Gastrocnemius medialis (tissue), 4 donors: Measurements from ENCODE around the gene ZIC1. TPM values are rescaled to one million over a fixed set of nuclear protein-coding genes. Genes with fewer than 3 reads are reported as not detected.

Source experiments
- ATAC-seq, 2 donors: fragments of 150-250 bp; one replicate each; pipeline ENCODE4 v1.9.1; 2016
- DNase-seq, 2 donors: peaks; one replicate each; pipeline ENCODE4 v3.0.0-alpha.2; 2019
- H3K27ac ChIP-seq, 4 donors: fragments of 200-600 bp; sonication (generic); 1 replicate in 1 of 4; 2 replicates in 3 of 4; pipeline ENCODE4 v1.5.1; 2016 to 2018; ENCODE audit warnings: mild to moderate bottlenecking in 2 of 4, moderate library complexity in 1 of 4
- H3K27me3 ChIP-seq, 3 donors: fragments of 200-600 bp; sonication (generic) in 2 of 3; 1 replicate in 1 of 3; 2 replicates in 2 of 3; pipeline versions ENCODE4 v1.5.1 to v1.6.0; 2016 to 2019; ENCODE audit warnings: mild to moderate bottlenecking in 1 of 3, moderate library complexity in 1 of 3
- H3K36me3 ChIP-seq, 2 donors: fragments of 200-600 bp; sonication (generic) in 1 of 2; one replicate each; pipeline ENCODE4 v1.5.1; 2017 to 2018
- H3K4me1 ChIP-seq, 2 donors: fragments of 200-600 bp; sonication (generic) in 1 of 2; one replicate each; pipeline ENCODE4 v1.5.1; 2016 to 2017; ENCODE audit warnings: mild to moderate bottlenecking in 2 of 2
- H3K4me3 ChIP-seq, 4 donors: fragments of 200-600 bp; sonication (generic) in 3 of 4; 1 replicate in 1 of 4; 2 replicates in 3 of 4; pipeline ENCODE4 v1.5.1; 2016 to 2019; ENCODE audit warnings: mild to moderate bottlenecking in 2 of 4
- H3K9me3 ChIP-seq, 3 donors: fragments of 200-600 bp; sonication (generic) in 2 of 3; 1 replicate in 1 of 3; 2 replicates in 2 of 3; pipeline ENCODE4 v1.5.1; 2016 to 2019
- POLR2A ChIP-seq, 2 donors: fragments of 450-650 bp; IDR thresholded peaks; one replicate each; pipeline ENCODE4 v1.6.1; 2017; ENCODE audit warnings: antibody characterized with exemption in 2 of 2, mild to moderate bottlenecking in 2 of 2, moderate library complexity in 2 of 2
- in situ Hi-C, 4 donors: fragments of 200-750 bp; cut with MboI; loops; one replicate each; pipeline versions ENCODE4 v1.15.0 to v1.8.0; 2017; ENCODE audit warnings: low sequenced_read_pairs in 4 of 4
- intact Hi-C: fragments of 100-400 bp; cut with DNase I; formaldehyde crosslinking; loops from one replicate; pipeline ENCODE4 v1.15.1; 2023; ENCODE audit warnings: low total_unique reads
- total RNA-seq, 4 donors: library from RNA; depleted of rRNA; stranded (reverse); fragments of >200 nt; gene quantifications; one replicate each; pipeline versions ENCODE4 v1.1.0 to v1.2.3, GENCODE V29; 2016
- TF ChIP-seq, protein P1 (sequence below), 5 experiments: fragments of 450-650 bp in 3 of 5; fragments of 200-600 bp in 2 of 5; sonication (generic) in 2 of 5; IDR thresholded peaks in 4 of 5; conservative IDR thresholded peaks in 1 of 5; 1 replicate in 4 of 5; 2 replicates in 1 of 5; pipeline ENCODE4 v1.5.1; 2016 to 2019; ENCODE audit warnings: antibody characterized with exemption in 5 of 5, mild to moderate bottlenecking in 3 of 5, moderate library complexity in 3 of 5

The ZIC1 gene
- total RNA-seq, 4 donors from 2014 or later: 3.3 to 5.2 (median 4.3) TPM

GRCh38 chr3:147400999-147401398 lies 8.2 kb upstream of the ZIC1 start:
- Histone ChIP-seq H3K9me3 (no peaks in the 10 kb centered on the region), H3K4me1 (no peaks in the 10 kb centered on the region), H3K27me3 (peaks cover 9 to 14% (median 10%) of the 10 kb centered on the region in 3 donors), H3K36me3 (no peaks in the 10 kb centered on the region), H3K4me3 (no peak overlapping the region), H3K27ac (no peak overlapping the region)
- no peak for ATAC-seq
- no peak for TF ChIP-seq POLR2A (IDR thresholded peaks at IDR 0.05)
- TF ChIP-seq, protein P1, sequence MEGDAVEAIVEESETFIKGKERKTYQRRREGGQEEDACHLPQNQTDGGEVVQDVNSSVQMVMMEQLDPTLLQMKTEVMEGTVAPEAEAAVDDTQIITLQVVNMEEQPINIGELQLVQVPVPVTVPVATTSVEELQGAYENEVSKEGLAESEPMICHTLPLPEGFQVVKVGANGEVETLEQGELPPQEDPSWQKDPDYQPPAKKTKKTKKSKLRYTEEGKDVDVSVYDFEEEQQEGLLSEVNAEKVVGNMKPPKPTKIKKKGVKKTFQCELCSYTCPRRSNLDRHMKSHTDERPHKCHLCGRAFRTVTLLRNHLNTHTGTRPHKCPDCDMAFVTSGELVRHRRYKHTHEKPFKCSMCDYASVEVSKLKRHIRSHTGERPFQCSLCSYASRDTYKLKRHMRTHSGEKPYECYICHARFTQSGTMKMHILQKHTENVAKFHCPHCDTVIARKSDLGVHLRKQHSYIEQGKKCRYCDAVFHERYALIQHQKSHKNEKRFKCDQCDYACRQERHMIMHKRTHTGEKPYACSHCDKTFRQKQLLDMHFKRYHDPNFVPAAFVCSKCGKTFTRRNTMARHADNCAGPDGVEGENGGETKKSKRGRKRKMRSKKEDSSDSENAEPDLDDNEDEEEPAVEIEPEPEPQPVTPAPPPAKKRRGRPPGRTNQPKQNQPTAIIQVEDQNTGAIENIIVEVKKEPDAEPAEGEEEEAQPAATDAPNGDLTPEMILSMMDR (IDR thresholded peaks at IDR 0.05 in 4 of 5, conservative IDR thresholded peaks at IDR 0.05 in 1 of 5): no peak
- in situ Hi-C loops: no loop called here
- no peak for DNase-seq
- intact Hi-C loops: no loop called here

DNA sequence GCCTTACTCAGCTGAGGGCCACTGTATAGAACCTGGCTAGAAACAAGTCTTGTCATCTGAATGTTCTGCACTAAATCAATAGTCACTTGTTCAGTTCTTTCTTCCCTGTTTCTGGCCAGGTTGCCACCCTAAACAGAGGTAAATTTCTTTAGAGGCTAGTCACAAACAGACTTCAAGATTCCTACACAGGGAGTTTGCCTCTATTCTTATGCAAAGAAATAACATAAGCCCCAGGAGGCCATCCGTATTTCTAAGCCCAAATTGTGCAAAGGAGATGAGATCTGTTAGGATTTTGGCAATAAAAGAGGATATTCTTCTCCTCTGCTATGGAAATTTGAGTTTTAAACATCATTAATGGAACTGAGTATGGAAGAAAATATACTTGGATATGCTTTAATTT lies 7.7 kb upstream of the ZIC1 start:
- in situ Hi-C loops: no loop called here
- intact Hi-C loops: no loop called here
- no peaks in the 10 kb centered on the region for H3K36me3 ChIP-seq
- H3K27me3 ChIP-seq: peaks cover 6 to 11% (median 11%) of the 10 kb centered on the region in 3 donors
- no peak overlapping the region for H3K27ac ChIP-seq
- ATAC-seq: no peak
- no peak for TF ChIP-seq POLR2A (IDR thresholded peaks at IDR 0.05)
- TF ChIP-seq, protein P1 (IDR thresholded peaks at IDR 0.05 in 4 of 5, conservative IDR thresholded peaks at IDR 0.05 in 1 of 5): no peak
- H3K4me1 ChIP-seq: no peaks in the 10 kb centered on the region
- H3K9me3 ChIP-seq: no peaks in the 10 kb centered on the region
- no peak for DNase-seq
- H3K4me3 ChIP-seq: no peak overlapping the region

GRCh38 chr3:147402159-147402558 lies 7.0 kb upstream of the ZIC1 start:
- ATAC-seq: no peak
- in situ Hi-C loops: no loop called here
- H3K27me3 ChIP-seq: peaks cover 8 to 15% (median 11%) of the 10 kb centered on the region in 3 donors

GRCh38 chr3:147403511-147403910 lies 5.7 kb upstream of the ZIC1 start:
- TF ChIP-seq, protein P1 (IDR thresholded peaks at IDR 0.05 in 4 of 5, conservative IDR thresholded peaks at IDR 0.05 in 1 of 5): no peak
- no peak for TF ChIP-seq POLR2A (IDR thresholded peaks at IDR 0.05)
- Histone ChIP-seq H3K9me3 (no peaks in the 10 kb centered on the region), H3K4me3 (no peak overlapping the region), H3K4me1 (no peaks in the 10 kb centered on the region), H3K27ac (no peak overlapping the region), H3K27me3 (peaks cover 15 to 23% (median 22%) of the 10 kb centered on the region in 3 donors), H3K36me3 (no peaks in the 10 kb centered on the region)
- DNase-seq: no peak
- intact Hi-C loops: no loop called here
- in situ Hi-C loops: no loop called here
- ATAC-seq: no peak

More at GRCh38 chr3:147402159-147402558, 7.0 kb upstream of the ZIC1 start:
- H3K4me3 ChIP-seq: no peak overlapping the region
- H3K36me3 ChIP-seq: no peaks in the 10 kb centered on the region
- no peak overlapping the region for H3K27ac ChIP-seq
- no peak for DNase-seq
- no peaks in the 10 kb centered on the region for H3K4me1 ChIP-seq
- no peaks in the 10 kb centered on the region for H3K9me3 ChIP-seq
- TF ChIP-seq, protein P1 (IDR thresholded peaks at IDR 0.05 in 4 of 5, conservative IDR thresholded peaks at IDR 0.05 in 1 of 5): no peak
- intact Hi-C loops: no loop called here
